Stimulated activated CD4-positive, alpha-beta T cell treated with anti-CD3 and anti-CD28 coated beads, Interleukin-15, amount 100 ng/mL, for 1 hour (primary cell): Measurements from ENCODE around the gene MAMSTR.
"Not testable (repeated sequence)": the region's sequence is repeated elsewhere in the genome, so short reads cannot be mapped to it uniquely, and the experiment has no call there.

Experiments
- DNase-seq, 2 donors: peaks; one replicate each; pipeline ENCODE4 v3.0.0-alpha.2; 2020; ENCODE audit warnings: low read depth in 1 of 2, low spot score in 1 of 2

Gene MAMSTR

DNA sequence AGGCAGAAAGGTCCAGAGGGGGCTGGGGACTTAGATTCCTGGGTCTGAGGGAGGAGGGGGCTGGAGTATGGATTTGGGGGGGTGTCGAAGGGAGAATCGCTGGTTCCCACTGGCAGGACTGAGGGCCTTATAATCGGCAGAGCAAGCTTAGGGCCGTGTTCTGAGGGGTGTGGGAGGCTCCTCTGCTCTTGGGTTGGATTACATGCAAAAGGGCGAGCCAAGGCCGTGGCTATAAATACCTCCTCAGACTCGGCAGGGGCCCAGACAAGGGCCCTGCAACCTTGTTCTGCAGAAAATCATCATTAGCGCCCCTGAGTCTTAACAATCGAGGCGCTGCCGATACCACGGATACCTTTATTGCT, 707 bp upstream of the MAMSTR start:
- DNase-seq, result no peak

- DNase-seq, result no peak
Observed at GRCh38 chr19:48718711-48719231, 754 bp downstream of the MAMSTR start.

- not testable (repeated sequence) for DNase-seq
Observed at GRCh38 chr19:48718106-48718505, 1.4 kb downstream of the MAMSTR start.

DNA sequence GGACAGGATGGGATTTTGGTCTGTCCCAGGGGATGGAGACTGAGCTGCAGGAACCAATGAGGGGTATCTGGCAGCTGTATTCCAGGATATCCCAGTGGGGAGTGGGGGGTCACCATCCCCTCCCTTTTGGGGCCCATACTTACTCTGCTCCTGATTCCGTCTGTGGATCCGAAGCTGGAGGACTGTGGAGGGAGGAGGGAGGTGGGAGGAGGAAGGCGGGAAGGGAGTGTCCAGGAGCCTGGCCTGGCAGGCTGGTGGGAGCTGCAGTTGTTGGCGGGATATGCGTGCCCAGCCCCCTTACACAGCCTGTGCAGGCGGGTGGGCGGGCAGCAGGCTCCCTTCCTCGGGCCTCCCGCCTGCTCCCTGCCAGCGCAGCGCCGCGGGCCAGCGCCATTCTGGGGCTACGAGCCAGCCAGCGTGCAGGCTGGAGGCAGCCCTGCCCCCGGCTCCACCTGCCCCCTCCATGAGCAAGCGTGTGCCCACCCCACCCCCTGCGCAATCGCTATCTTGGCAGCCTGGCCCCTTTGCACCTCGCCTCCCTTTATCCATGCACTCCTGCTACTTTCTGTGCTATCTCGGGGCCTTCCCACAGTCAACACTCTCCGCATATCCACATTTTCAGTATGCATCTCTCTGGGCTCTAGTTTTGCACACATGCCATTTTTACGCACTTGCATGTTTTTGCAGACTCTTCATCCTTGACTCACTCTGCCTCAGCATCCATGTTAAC, 2.8 kb downstream of the MAMSTR start:
- no peak for DNase-seq

GRCh38 chr19:48715681-48716171, 3.8 kb downstream of the MAMSTR start:
- no peak for DNase-seq

DNA sequence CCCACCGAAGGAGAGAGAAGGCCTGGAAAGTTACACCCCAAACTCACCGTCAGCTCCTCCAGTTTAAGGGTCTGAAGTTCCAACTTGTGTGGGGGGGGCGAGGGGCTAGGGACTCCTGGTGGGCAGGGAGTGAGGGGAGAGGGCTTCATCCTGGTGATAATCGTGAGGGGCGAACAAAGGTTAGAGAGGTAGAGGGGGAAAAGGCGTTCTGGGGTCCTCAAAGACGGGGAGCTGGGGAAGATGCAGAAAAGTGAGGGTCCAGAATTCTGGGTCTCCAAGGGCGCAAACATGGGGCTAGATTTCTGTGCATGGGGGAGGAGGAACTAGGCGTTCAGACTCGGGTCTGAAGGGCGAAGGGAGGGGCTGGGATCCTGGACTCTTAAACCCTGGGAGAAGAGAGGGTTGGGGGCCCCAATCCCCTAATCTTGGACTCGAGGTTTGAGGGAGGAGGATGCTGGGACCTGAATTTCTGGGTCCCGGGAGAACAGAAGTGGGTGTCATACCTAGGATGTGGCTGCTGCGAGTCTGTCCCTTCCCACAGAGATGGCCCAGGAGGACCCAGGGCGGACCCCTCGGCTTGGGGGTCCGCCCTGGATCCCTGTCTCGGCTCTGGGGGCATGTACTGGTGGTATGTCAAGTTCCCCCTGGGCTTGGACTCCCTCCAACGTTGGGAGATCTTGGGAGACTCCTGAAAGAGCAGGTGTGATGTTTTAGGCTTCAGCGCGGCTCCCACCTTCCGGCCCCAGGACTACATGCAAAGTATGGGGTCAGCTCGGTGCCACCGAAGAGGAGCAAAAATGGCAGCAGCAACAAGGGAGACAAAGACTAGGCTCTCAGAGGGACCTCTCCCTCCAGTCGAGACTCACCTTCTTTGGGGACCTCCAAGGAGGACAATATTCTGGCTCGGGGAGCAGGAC, 4.5 kb downstream of the MAMSTR start:
- no peak for DNase-seq

DNA sequence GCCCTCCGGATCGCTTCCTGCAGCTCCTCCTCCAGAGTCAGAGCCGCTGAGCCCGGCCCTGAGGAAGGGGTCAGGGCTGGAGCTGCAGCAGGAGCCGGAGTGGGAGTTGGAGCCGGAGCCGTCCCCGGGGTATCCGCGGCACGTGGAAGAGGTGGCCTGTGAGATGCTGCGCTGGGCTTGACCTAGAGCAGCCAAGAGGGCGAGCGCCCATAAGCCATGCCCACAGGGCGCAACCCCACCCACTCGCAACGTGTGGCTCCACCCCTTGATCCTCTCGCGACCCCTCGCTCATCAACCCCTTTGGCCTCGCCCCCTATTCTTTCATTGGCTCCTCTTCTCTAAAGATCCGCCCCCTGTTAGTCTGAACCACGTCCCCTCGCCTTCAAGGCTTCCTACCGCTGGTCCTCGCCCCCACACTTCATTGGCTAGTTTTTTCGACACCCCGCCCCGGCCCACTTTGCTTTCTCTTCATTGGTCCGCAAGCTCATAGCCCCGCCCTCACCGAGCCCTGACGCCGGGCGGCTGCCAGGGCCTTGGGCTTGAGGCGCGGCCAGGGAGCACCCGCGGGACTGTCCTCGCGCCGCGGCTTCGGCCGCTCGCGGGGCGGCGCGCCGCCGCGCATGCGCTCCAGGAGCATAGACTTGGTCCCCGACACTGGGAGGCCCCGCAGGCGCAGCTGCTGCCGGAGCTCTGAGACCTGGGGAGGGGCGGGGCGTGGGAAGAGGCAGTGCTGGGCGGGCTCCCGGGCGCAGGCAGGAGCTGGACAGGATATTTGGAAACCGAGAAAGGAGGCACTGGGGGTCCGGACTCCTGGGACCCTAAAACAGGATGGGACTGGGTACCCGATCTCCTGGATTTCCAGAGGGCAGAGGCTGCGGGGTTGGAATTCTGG, 5.4 kb downstream of the MAMSTR start:
- peak; percentile 92 to 95 for DNase-seq

GRCh38 chr19:48713041-48713863, 6.3 kb downstream of the MAMSTR start:
- no peak for DNase-seq

GRCh38 chr19:48711106-48711662, 8.3 kb downstream of the MAMSTR start:
- no peak for DNase-seq

- no peak for DNase-seq
Observed at GRCh38 chr19:48708471-48708870, 11.1 kb downstream of the MAMSTR start.

- DNase-seq, result no peak
Observed at GRCh38 chr19:48705431-48705830, 14.1 kb downstream of the MAMSTR start.

- DNase-seq, result no peak
Observed at GRCh38 chr19:48703316-48703715, 16.2 kb downstream of the MAMSTR start.

DNA sequence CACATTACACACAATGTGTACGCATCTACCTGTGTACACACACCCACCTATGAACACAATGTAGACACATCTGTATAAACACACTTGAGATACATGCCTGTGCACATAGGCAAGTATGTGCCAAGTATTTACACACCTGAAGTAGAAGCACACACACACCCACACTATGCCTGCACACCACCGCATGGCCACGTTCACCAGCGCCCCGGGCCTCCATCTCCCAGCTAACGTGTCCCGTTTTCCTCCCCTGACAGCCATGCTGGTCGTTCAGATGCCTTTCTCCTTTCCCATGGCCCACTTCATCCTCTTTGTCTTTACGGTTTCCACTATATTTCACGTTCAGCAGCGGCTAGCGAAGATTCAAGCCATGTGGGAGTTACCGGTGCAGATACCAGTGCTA, 16.8 kb downstream of the MAMSTR start:
- no peak for DNase-seq

GRCh38 chr19:48698046-48698445, 21.5 kb downstream of the MAMSTR start:
- DNase-seq, result no peak

- no peak for DNase-seq
Observed at GRCh38 chr19:48696353-48697010, 23.0 kb downstream of the MAMSTR start.

DNA sequence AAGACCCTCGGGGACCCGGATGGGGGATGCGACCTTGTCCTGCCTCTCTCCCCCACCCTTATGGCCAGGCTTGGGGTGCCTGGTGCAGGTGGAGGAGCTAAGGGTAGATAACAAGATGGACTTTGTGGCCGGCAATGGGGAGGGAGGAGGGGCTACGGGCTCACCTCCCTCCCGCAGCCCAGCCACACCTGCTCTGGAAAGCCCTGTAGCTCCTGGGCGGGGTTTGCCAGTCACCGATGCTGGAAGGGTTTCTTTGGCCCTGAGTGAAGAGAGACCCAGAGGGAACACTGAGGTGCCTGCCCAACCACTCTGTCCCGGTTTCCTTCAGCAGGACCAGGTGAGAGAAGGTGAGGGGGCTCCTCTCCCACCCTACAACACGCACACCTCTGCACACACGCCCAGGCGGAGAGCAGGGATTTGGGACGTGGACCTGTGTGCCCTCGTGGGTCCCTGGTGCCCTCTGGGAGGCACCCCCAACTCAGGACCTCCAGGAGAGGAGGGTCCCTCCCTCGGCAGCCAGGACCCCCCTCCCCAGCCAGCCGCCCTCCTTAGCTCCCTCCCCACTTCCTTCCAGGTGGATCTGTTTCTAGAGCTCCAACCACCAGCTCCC, 23.7 kb downstream of the MAMSTR start, which contains the start of gene FUT2:
Gene FUT2, plus strand, starts transcription at position 229 of the 610 bp plus-strand sequence. CDS start 6,986 bp downstream, outside the sequence.
- DNase-seq, result no peak

DNA sequence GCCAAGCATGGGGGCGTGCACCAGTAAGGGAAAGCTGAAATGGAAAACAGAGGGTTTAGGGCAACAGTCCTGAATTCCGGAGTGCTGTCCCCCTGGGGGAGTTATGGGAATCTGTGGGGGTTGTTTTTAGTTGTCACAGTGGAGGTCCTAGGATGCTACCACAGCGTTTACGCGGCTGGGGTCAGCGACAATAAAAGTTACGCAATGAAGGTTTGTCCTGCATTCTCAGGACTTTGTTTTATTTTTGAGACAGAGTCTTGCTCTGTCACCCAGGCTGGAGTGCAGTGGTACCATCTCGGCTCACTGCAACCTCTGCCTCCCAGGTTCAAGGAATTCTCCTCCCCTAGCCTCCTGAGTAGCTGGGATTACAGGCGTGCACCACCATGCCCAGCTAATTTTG, 25.9 kb downstream of the MAMSTR start:
- DNase-seq, result not testable (repeated sequence)

GRCh38 chr19:48689449-48689848, 30.1 kb downstream of the MAMSTR start:
- DNase-seq, result no peak

GRCh38 chr19:48687776-48688175, 31.7 kb downstream of the MAMSTR start:
- DNase-seq, result no peak
